Breast epithelium (tissue), 4 donors: ENCODE measurements around the gene TCEAL4. TPM values are rescaled to one million over a fixed set of nuclear protein-coding genes. Genes with fewer than 3 reads are reported as not detected.

Experiments used
- DNase-seq, 2 donors: peaks; one replicate each; pipeline ENCODE4 v3.0.0-alpha.2; 2019; ENCODE audit warnings: low spot score in 2 of 2
- H3K27ac ChIP-seq, 2 donors: fragments of 200-600 bp; sonication (generic) in 1 of 2; one replicate each; pipeline ENCODE4 v1.5.1; 2016 to 2019; ENCODE audit warnings: mild to moderate bottlenecking in 1 of 2
- H3K27me3 ChIP-seq, 2 donors: fragments of 200-600 bp; sonication (generic) in 1 of 2; one replicate each; pipeline versions ENCODE4 v1.5.1 to v1.6.0; 2017 to 2019; ENCODE audit warnings: control low read depth in 1 of 2, mild to moderate bottlenecking in 1 of 2
- H3K36me3 ChIP-seq: fragments of 200-600 bp; one replicate; pipeline ENCODE4 v1.5.1; 2019
- H3K4me1 ChIP-seq, 2 donors: fragments of 200-600 bp; sonication (generic); one replicate each; pipeline ENCODE4 v1.5.1; 2016 to 2019; ENCODE audit warnings: control low read depth in 1 of 2
- H3K4me3 ChIP-seq, 3 donors: fragments of 200-600 bp; sonication (generic); 1 replicate in 2 of 3; 2 replicates in 1 of 3; pipeline ENCODE4 v1.5.1; 2016 to 2019; ENCODE audit warnings: mild to moderate bottlenecking in 3 of 3, moderate library complexity in 2 of 3
- H3K9me3 ChIP-seq, 2 donors: fragments of 200-600 bp; sonication (generic) in 1 of 2; one replicate each; pipeline ENCODE4 v1.5.1; 2016 to 2019; ENCODE audit warnings: control low read depth in 1 of 2
- CTCF ChIP-seq, 3 donors: fragments of 450-650 bp; IDR thresholded peaks; one replicate each; pipeline ENCODE4 v1.5.1; 2016 to 2017; ENCODE audit warnings: antibody characterized with exemption in 3 of 3, mild to moderate bottlenecking in 3 of 3, moderate library complexity in 3 of 3
- POLR2A ChIP-seq: fragments of 450-650 bp; IDR thresholded peaks from one replicate; pipeline ENCODE4 v1.6.1; 2016; ENCODE audit warnings: antibody characterized with exemption, mild to moderate bottlenecking, moderate library complexity
- POLR2AphosphoS5 ChIP-seq, 3 donors: sonication (generic); formaldehyde crosslinking; IDR thresholded peaks; one replicate each; pipeline ENCODE4 v1.6.1; 2017; ENCODE audit warnings: antibody characterized with exemption in 3 of 3
- intact Hi-C: fragments of 100-400 bp; cut with DNase I; formaldehyde crosslinking; loops from one replicate; pipeline ENCODE4 v1.15.1; 2023; ENCODE audit warnings: low total_unique reads
- total RNA-seq, 3 donors: library from RNA; depleted of rRNA; stranded (reverse); fragments of >200 nt; gene quantifications; one replicate each; pipeline ENCODE4 v1.1.0, GENCODE V29; 2016

Gene TCEAL4
- total RNA-seq, 3 donors from 2014 or later = 99.9 to 216 (median 113) TPM

GRCh38 chrX:103556963-103557612 lies 28.2 kb upstream of the TCEAL4 start:
- peaks cover 0 to 37% of the 10 kb centered on the region in 2 donors for H3K27me3 ChIP-seq
- H3K4me3 ChIP-seq = no peak overlapping the region
- TF ChIP-seq CTCF (IDR thresholded peaks at IDR 0.05) (no peak), POLR2A (no peak), POLR2AphosphoS5 (IDR thresholded peaks at IDR 0.05) (no peak)
- no peak for DNase-seq
- H3K4me1 ChIP-seq = no peaks in the 10 kb centered on the region
- no peak overlapping the region for H3K27ac ChIP-seq
- H3K36me3 ChIP-seq = no peaks in the 10 kb centered on the region
- intact Hi-C loops = no loop called here
- no peaks in the 10 kb centered on the region for H3K9me3 ChIP-seq

- Histone ChIP-seq H3K4me3 (no peak overlapping the region), H3K4me1 (no peaks in the 10 kb centered on the region), H3K27me3 (peaks cover 0 to 28% of the 10 kb centered on the region in 2 donors), H3K9me3 (no peaks in the 10 kb centered on the region), H3K36me3 (no peaks in the 10 kb centered on the region), H3K27ac (no peak overlapping the region)
- intact Hi-C loops = no loop called here
- TF ChIP-seq POLR2AphosphoS5 (IDR thresholded peaks at IDR 0.05) = no peak
- no peak for TF ChIP-seq POLR2A
- no peak for TF ChIP-seq CTCF (IDR thresholded peaks at IDR 0.05)
- no peak for DNase-seq
These were observed 25.1 kb upstream of the TCEAL4 start for GRCh38 chrX:103560256-103560655.

GRCh38 chrX:103562801-103563200 lies 22.5 kb upstream of the TCEAL4 start:
- H3K4me1 ChIP-seq = no peaks in the 10 kb centered on the region
- no peaks in the 10 kb centered on the region for H3K36me3 ChIP-seq
- intact Hi-C loops = no loop called here
- TF ChIP-seq POLR2AphosphoS5 (IDR thresholded peaks at IDR 0.05) (no peak), POLR2A (no peak)
- peaks cover 0 to 24% of the 10 kb centered on the region in 2 donors for H3K27me3 ChIP-seq
- no peak for DNase-seq
- H3K9me3 ChIP-seq = no peaks in the 10 kb centered on the region
- H3K27ac ChIP-seq = no peak overlapping the region
- no peak overlapping the region for H3K4me3 ChIP-seq

DNA sequence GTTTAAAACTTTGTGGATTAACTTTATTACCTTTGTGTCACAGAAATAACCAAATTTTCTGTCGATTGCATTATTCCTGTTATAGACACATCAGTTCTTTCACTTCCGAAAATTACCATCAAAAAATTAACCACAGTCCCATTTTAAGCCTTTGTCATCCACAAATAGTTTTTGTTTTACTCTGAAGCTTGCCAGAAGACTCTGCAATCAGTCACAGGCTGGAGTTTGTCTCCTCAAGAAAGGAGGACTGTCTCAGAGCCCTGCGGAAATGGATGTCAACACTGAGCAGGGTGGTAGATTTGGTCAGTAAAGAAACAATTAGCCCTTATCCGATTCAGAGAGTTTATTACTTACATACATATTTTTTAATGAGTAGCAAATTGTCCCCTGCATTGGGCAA lies 20.1 kb upstream of the TCEAL4 start:
- Histone ChIP-seq H3K27me3 (peaks cover 0 to 16% of the 10 kb centered on the region in 2 donors), H3K27ac (no peak overlapping the region), H3K4me3 (no peak overlapping the region), H3K9me3 (no peaks in the 10 kb centered on the region), H3K4me1 (no peaks in the 10 kb centered on the region), H3K36me3 (no peaks in the 10 kb centered on the region)
- intact Hi-C loops = no loop called here
- no peak for DNase-seq
- TF ChIP-seq POLR2AphosphoS5 (IDR thresholded peaks at IDR 0.05) = no peak
- no peak for TF ChIP-seq POLR2A
- no peak for TF ChIP-seq CTCF (IDR thresholded peaks at IDR 0.05)

DNA sequence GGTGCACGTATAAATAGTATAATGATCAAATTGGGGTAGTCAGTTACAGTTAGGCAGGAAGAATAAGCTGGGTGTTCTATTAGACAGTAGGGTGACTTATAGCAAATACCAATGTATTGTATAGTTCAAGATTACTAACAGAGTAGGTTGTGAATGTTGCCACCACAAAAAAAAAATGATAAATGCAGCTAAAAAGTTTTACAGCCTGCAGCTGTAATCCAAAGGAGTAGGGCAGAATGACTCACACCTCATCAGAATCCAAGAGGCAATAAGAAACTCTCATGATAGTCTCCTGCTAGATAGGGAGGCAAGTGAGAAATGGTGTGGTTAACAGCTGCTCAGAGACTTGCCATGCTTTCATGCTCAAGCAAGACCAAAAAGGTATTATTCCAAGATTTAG lies 19.6 kb upstream of the TCEAL4 start:
- Histone ChIP-seq H3K36me3 (no peaks in the 10 kb centered on the region), H3K27ac (no peak overlapping the region), H3K9me3 (no peaks in the 10 kb centered on the region), H3K4me3 (no peak overlapping the region), H3K4me1 (no peaks in the 10 kb centered on the region), H3K27me3 (peaks cover 0 to 19% of the 10 kb centered on the region in 2 donors)
- intact Hi-C loops = no loop called here
- no peak for TF ChIP-seq POLR2A
- TF ChIP-seq POLR2AphosphoS5 (IDR thresholded peaks at IDR 0.05) = no peak
- DNase-seq = no peak

DNA sequence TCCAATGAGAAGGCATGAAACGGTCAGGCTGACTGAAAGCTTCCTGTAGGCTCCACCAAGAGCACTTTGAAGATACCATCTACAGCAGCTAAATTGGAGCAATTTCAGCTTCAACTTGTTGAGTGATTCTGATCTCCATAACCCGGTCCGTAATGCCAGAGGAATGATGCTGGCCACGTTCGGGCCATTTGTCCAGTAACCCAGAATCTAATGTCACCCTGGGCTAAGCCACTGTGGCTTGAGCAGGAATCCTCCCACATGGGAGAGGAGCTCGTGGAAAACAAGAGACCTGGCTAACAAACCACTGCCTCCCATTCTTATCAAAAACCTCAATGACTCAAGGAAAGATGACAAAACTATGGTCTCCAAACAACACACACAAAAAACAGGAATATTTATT lies 14.2 kb upstream of the TCEAL4 start:
- Histone ChIP-seq H3K4me3 (no peak overlapping the region), H3K27me3 (peaks cover 0 to 34% of the 10 kb centered on the region in 2 donors), H3K4me1 (no peaks in the 10 kb centered on the region), H3K36me3 (no peaks in the 10 kb centered on the region), H3K27ac (no peak overlapping the region), H3K9me3 (no peaks in the 10 kb centered on the region)
- intact Hi-C loops = no loop called here
- TF ChIP-seq CTCF (IDR thresholded peaks at IDR 0.05) = no peak
- no peak for TF ChIP-seq POLR2A
- no peak for TF ChIP-seq POLR2AphosphoS5 (IDR thresholded peaks at IDR 0.05)
- DNase-seq = no peak
